K562 (cell line): ENCODE results near the gene ANKZF1. TPM values are rescaled to one million over a fixed set of nuclear protein-coding genes. Genes with fewer than 3 reads are reported as not detected.

Experiments
- ATAC-seq: fragments of 200-7000 bp; cut with Tn5 transposase; 3 replicates; pipeline ENCODE4 v1.9.1; 2020; ENCODE audit warnings: moderate library complexity
- BruUV-seq: library from RNA; stranded (reverse); fragments of 400-500 nt; replicated peaks from 2 replicates; lab custom pipeline; 2021; lab: Mats Ljungman, UMichigan
- CTCF ChIA-PET: fragments of 300-600 bp; formaldehyde crosslinking; extraction: SDS; loops from one replicate; lab custom pipeline; 2021; ENCODE audit warnings: low intra/inter-chr PET ratio; lab: Yijun Ruan, JAX
- POLR2A ChIA-PET: fragments of 300-600, 350-650 bp; sonication (Branson Sonifier 250); formaldehyde crosslinking; extraction: SDS; loops from one replicate; lab custom pipeline; 2021; ENCODE audit warnings: antibody characterized with exemption, inconsistent platforms; lab: Yijun Ruan, JAX
- DNase-seq, 4 experiments: peaks; one replicate each; pipeline versions ENCODE4 v3.0.0 to v3.0.0-alpha.2; 2011 to 2018; ENCODE audit warnings: low spot score in 3 of 4, mixed read lengths in 3 of 4; ENCODE audit errors: extremely low read depth in 1 of 4
- FAIRE-seq: peaks from 2 replicates; lab custom pipeline; 2011; peaks lifted over from hg19 to GRCh38; lab: Jason Lieb, UNC
- H2AFZ ChIP-seq: 2 replicates; pipeline ENCODE4 v1.6.0; 2011; ENCODE audit warnings: low read depth, low read length, control low read depth, inconsistent platforms
- H3K27ac ChIP-seq: fragments of 200-600 bp; 3 replicates; pipeline ENCODE4 v1.8.0; 2011; ENCODE audit warnings: low read depth, mild to moderate bottlenecking, control low read depth, inconsistent platforms, low read length, moderate library complexity, mixed read lengths; ENCODE audit errors: extremely low read depth
- H3K27me3 ChIP-seq, 2 experiments: fragments of 300-600 bp in 1 of 2; 2 replicates in 1 of 2; 3 replicates in 1 of 2; pipeline versions ENCODE4 v1.6.0 to v1.8.0; 2011; ENCODE audit warnings: inconsistent platforms in 2 of 2, low read length in 2 of 2, mild to moderate bottlenecking in 1 of 2, mixed read lengths in 1 of 2, moderate library complexity in 1 of 2; ENCODE audit not compliant: control insufficient read depth in 2 of 2, insufficient read depth in 2 of 2
- H3K36me3 ChIP-seq: fragments of 300-600 bp; 3 replicates; pipeline ENCODE4 v1.8.0; 2011; ENCODE audit warnings: mild to moderate bottlenecking, low read length, inconsistent platforms; ENCODE audit not compliant: control insufficient read depth, insufficient read depth
- H3K4me1 ChIP-seq, 2 experiments: fragments of 200-600 bp in 1 of 2; replicated peaks in 1 of 2; 2 replicates in 1 of 2; 3 replicates in 1 of 2; pipeline versions ENCODE4 v1.5.1 to v1.8.0; 2011; ENCODE audit warnings: inconsistent platforms in 2 of 2, low read length in 2 of 2, mild to moderate bottlenecking in 1 of 2, mixed read lengths in 1 of 2, moderate library complexity in 1 of 2; ENCODE audit not compliant: control insufficient read depth in 2 of 2, insufficient read depth in 2 of 2
- H3K4me2 ChIP-seq: 2 replicates; pipeline ENCODE4 v1.6.1; 2011; ENCODE audit warnings: low read length, control low read depth, inconsistent platforms, mixed read lengths; ENCODE audit not compliant: insufficient read depth
- H3K4me3 ChIP-seq: fragments of 200-600 bp; sonication (generic), shearing (Covaris generic); 2 replicates; pipeline ENCODE4 v1.5.1; 2016; ENCODE audit warnings: control low read depth, inconsistent platforms
- H3K79me2 ChIP-seq: fragments of 200-600 bp; 3 replicates; pipeline ENCODE4 v1.8.0; 2011; ENCODE audit warnings: low read length, inconsistent platforms; ENCODE audit not compliant: control insufficient read depth, insufficient read depth
- H3K9ac ChIP-seq, 2 experiments: 2 replicates each; pipeline versions ENCODE4 v1.6.0 to v1.6.1; 2011; ENCODE audit warnings: low read depth in 2 of 2, low read length in 2 of 2, control low read depth in 1 of 2, inconsistent platforms in 1 of 2, mild to moderate bottlenecking in 1 of 2, mixed read lengths in 1 of 2; ENCODE audit not compliant: insufficient read depth in 1 of 2
- H3K9me1 ChIP-seq: one replicate; pipeline ENCODE4 v1.6.0; 2011; ENCODE audit warnings: inconsistent platforms, mild to moderate bottlenecking, low read length, moderate library complexity; ENCODE audit not compliant: control insufficient read depth, insufficient read depth
- H3K9me3 ChIP-seq: replicated peaks from 2 replicates; pipeline ENCODE4 v1.5.1; 2011; ENCODE audit warnings: low read depth, low read length, inconsistent platforms; ENCODE audit not compliant: control insufficient read depth, insufficient read depth
- H4K20me1 ChIP-seq: replicated peaks from 2 replicates; pipeline ENCODE4 v1.6.1; 2011; ENCODE audit warnings: low read length, inconsistent platforms, mixed read lengths; ENCODE audit not compliant: control insufficient read depth, insufficient read depth
- ATF3 ChIP-seq, 2 experiments: fragments of 450-650 bp in 1 of 2; sonication (generic) in 1 of 2; formaldehyde crosslinking in 1 of 2; IDR thresholded peaks in 1 of 2; conservative IDR thresholded peaks in 1 of 2; 2 replicates each; pipeline versions ENCODE4 v1.6.1 to v1.8.1; 2016 to 2023; ENCODE audit warnings: mild to moderate bottlenecking in 2 of 2, moderate library complexity in 2 of 2, inconsistent platforms in 1 of 2, missing genetic modification reagents in 1 of 2
- BCL6 ChIP-seq: fragments of 250-450 bp; sonication (Bioruptor Pico); IDR thresholded peaks from 2 replicates; pipeline ENCODE4 v1.4.0; 2020
- MTA2 ChIP-seq: fragments of 450-650 bp; IDR thresholded peaks from 2 replicates; pipeline ENCODE4 v1.6.1; 2016; ENCODE audit warnings: low read depth
- NONO ChIP-seq, 2 experiments: fragments of 200-400 bp in 1 of 2; fragments of 450-650 bp in 1 of 2; formaldehyde crosslinking in 1 of 2; IDR thresholded peaks; 2 replicates each; pipeline ENCODE4 v1.6.1; 2017; ENCODE audit warnings: low read depth in 2 of 2, mild to moderate bottlenecking in 2 of 2, moderate library complexity in 2 of 2, low read length in 1 of 2
- POLR2G ChIP-seq: fragments of 200-400 bp; formaldehyde crosslinking; IDR thresholded peaks from 2 replicates; pipeline ENCODE4 v1.6.1; 2017; ENCODE audit warnings: low read depth, mild to moderate bottlenecking, antibody characterized with exemption, low read length, moderate library complexity
- ZNF175 ChIP-seq: fragments of 200-800 bp; sonication (Bioruptor generic); IDR thresholded peaks from 2 replicates; pipeline ENCODE4 v1.6.1; 2016; ENCODE audit warnings: low read depth, mild to moderate bottlenecking, missing genetic modification characterization, missing compliant biosample characterization
- WGBS: fragments of 100-300 bp; shearing (Covaris generic); methylation state at CpG from one replicate; pipeline ENCODE4 v1.1.6; 2016; ENCODE audit warnings: low coverage, mixed read lengths; ENCODE audit not compliant: insufficient coverage; ENCODE audit errors: missing lambda C conversion rate; 5-methylcytosine and 5-hydroxymethylcytosine counted together
- in situ Hi-C: fragments of 300-500 bp; cut with MboI; formaldehyde crosslinking; loops from 4 replicates; pipeline ENCODE4 v1.15.0; 2018; ENCODE audit warnings: inconsistent platforms, mixed read lengths
- intact Hi-C: fragments of 100-400 bp; cut with micrococcal nuclease; formaldehyde crosslinking; loops from 2 replicates; pipeline ENCODE4 v1.14.2; 2022
- polyA plus RNA-seq, 8 experiments: library from polyadenylated mRNA; depleted of rRNA in 4 of 8; stranded (reverse) in 5 of 8; unstranded in 3 of 8; fragments of >200 nt; fragmentation: Nextera tagmentation in 2 of 8; fragmentation: Illumina TruSeq in 1 of 8; extraction: Ambion mirVana in 2 of 8; extraction: Trizol in 1 of 8; gene quantifications; 2 replicates each; pipeline versions ENCODE4 v1.2.1 to v1.2.3, GENCODE V29; 2011 to 2014; ENCODE audit warnings: inconsistent platforms in 1 of 8, missing spikeins in 1 of 8
- total RNA-seq, 7 experiments: library from RNA; depleted of rRNA in 6 of 7; stranded (reverse); fragments of >200 nt in 6 of 7; fragmentation: Illumina TruSeq in 2 of 7; extraction: Trizol in 2 of 7; gene quantifications; 2 replicates each; pipeline versions ENCODE4 v1.2.1 to v1.2.3, GENCODE V29; 2011 to 2021; ENCODE audit warnings: low replicate concordance in 1 of 7

The ANKZF1 gene
- total and polyA plus RNA-seq, 9 of the 15 experiments (the other 6 are each of a cell fraction or from before 2014, with no cell fraction given): 3.1 to 60.6 (median 31.0) TPM

- TF ChIP-seq ATF3 (IDR thresholded peaks at IDR 0.05): peak; percentile 64
- TF ChIP-seq ATF3 (CRISPR knock-in tag; conservative IDR thresholded peaks at IDR 0.05): no peak
- TF ChIP-seq POLR2G: no peak
Observed at GRCh38 chr2:219272995-219273394, 43.4 kb downstream of the ANKZF1 start (continued).

GRCh38 chr2:219273937-219274336 is 44.3 kb downstream of the ANKZF1 start:
- in situ Hi-C loops (no loop called here), intact Hi-C loops (no loop called here)
- Histone ChIP-seq H3K4me3 (no peak overlapping the region), H3K4me2 (no peak overlapping the region), H3K79me2 (no peaks in the 10 kb centered on the region), H4K20me1 (no peaks in the 10 kb centered on the region), H3K4me1 (peaks cover 17 to 20% of the 10 kb centered on the region in 2 experiments), H3K36me3 (no peaks in the 10 kb centered on the region), H3K9me3 (no peaks in the 10 kb centered on the region), H3K9ac (peak overlapping the region in 1 of 2 experiments; percentile 68; a peak in 1 of 4 replicates), H3K9me1 (no peaks in the 10 kb centered on the region), H3K27me3 (no peaks in the 10 kb centered on the region), H2AFZ (no peak overlapping the region), H3K27ac (no peak overlapping the region)
- BruUV-seq: no TSS peak
- DNase-seq: no peak
- TF ChIP-seq BCL6 (CRISPR knock-in tag): no peak
- no peak for TF ChIP-seq MTA2
- TF ChIP-seq ZNF175: no peak
- TF ChIP-seq NONO (IDR thresholded peaks at IDR 0.05; ENCODE audit: low read depth in 2 of 2, low read length in 1 of 2): no peak
- CTCF ChIA-PET: no interaction called here
- POLR2A ChIA-PET: interaction anchor here (0.7 to 1.1 kb wide), 5 partner anchors 13 to 26 kb away, joined by 3 to 7 read pairs (median 4); partner anchors contain the start of genes TUBA4A and TUBA4B
- FAIRE-seq: no peak
- WGBS: 58% methylated on average over 3 of the region's 3 CpGs
- ATAC-seq: no peak
